ENCODE data around the gene TSC22D3. TPM values are rescaled to one million over a fixed set of nuclear protein-coding genes. Genes with fewer than 3 reads are reported as not detected.

TSC22D3 gene
- total RNA-seq, 4 donors from 2014 or later: 101 to 786 (median 475) TPM

DNA sequence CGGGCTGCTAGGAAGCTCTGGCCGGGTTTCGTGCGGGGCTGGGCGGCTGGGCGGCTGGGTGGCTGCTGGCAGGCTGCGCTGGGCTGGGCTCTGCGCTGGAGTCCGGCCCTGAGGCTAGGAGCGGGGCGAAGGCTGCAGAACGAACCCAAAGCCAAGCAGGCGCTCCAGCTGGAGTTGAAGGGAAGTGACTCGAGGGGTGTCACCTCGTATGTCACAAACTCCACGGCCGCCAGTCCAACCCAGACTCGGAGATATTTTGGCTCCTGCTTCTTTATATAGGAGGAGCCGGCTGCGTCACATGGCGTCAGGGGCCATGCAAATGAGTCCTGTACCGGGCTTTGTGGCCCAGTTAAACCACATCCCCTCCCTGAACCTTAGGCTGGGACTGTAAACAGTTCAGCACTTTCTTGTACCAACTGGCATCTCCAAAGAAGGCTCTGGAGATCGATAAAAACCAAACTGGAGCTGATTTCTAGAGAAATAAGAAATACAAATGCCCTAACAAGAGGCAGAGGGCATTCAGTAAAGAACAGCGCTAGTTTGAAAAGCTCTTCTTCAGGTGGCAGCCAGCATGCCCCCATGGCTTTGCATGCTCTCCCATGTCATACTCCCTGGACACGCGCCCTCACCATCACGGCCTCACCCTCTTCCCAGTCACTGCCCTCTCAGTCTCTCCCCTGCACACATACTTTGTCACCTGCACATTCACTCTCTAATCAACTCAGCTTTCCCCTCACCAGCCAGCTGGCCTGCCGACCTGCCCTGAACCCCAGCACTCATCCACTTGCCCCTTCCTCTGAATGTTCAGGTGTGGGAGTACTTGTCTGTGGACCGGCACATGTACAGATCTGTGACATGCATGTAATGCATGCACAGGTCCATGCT, 58.5 kb downstream of the TSC22D3 start:
- H3K36me3 ChIP-seq: no peaks in the 10 kb centered on the region
- peak overlapping the region; percentile 66 to 70 for H3K4me3 ChIP-seq
- H3K9me3 ChIP-seq: no peaks in the 10 kb centered on the region
- TF ChIP-seq POLR2A (IDR thresholded peaks at IDR 0.05): peak; percentile 93 to 97
- TF ChIP-seq, protein P1, sequence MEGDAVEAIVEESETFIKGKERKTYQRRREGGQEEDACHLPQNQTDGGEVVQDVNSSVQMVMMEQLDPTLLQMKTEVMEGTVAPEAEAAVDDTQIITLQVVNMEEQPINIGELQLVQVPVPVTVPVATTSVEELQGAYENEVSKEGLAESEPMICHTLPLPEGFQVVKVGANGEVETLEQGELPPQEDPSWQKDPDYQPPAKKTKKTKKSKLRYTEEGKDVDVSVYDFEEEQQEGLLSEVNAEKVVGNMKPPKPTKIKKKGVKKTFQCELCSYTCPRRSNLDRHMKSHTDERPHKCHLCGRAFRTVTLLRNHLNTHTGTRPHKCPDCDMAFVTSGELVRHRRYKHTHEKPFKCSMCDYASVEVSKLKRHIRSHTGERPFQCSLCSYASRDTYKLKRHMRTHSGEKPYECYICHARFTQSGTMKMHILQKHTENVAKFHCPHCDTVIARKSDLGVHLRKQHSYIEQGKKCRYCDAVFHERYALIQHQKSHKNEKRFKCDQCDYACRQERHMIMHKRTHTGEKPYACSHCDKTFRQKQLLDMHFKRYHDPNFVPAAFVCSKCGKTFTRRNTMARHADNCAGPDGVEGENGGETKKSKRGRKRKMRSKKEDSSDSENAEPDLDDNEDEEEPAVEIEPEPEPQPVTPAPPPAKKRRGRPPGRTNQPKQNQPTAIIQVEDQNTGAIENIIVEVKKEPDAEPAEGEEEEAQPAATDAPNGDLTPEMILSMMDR (IDR thresholded peaks at IDR 0.05): peak in 2 of 4 experiments; percentile 4 to 30
- peak; percentile 85 to 91 for DNase-seq
- no peaks in the 10 kb centered on the region for H3K27me3 ChIP-seq
- H3K4me1 ChIP-seq: no peaks in the 10 kb centered on the region
- peak overlapping the region; percentile 95 to 96 for H3K27ac ChIP-seq
- intact Hi-C loops (cut with DNase I; ENCODE audit: low total_unique reads): loop anchor here (2.0 to 5.0 kb wide), 2 partner anchors 40 to 60 kb away; partner anchors contain the start of genes NCBP2L and TSC22D3

DNA sequence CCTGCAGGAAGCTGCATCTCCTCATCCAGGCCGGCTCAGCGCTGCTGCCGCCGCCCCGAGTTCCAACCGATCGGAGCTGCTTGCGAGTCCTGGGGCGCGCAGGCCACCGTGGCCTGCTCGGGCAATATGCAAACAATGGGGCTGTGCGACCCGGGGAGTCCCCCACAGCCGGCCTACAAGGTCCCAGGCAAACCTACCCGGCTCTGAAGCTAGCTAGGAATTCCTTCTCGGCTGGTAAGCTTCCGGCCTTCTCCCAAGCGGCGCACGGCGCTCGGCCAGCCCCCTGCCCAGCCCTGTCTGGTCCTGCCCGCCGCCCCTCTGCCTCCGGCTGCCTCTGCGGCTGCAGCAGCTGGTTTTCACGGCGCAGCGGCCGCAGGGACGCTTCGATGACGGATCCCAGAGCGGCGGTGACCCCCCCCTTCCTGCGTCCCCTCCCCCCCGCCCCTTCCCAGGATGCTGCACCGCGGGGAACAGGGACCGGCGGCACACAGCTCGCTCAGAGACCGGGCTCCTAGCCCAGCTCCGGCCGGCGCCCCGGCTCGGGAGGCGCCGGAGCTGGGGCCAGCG, 59.4 kb downstream of the TSC22D3 start:
- Histone ChIP-seq H3K27ac (peak overlapping the region; percentile 95 to 96), H3K4me3 (peak overlapping the region; percentile 66 to 70)

GRCh38 chrX:107715331-107716117, 60.1 kb downstream of the TSC22D3 start:
- intact Hi-C loops (cut with DNase I; ENCODE audit: low total_unique reads): loop anchor here (2.0 to 5.0 kb wide), 2 partner anchors 39 to 62 kb away; partner anchors contain the start of genes NCBP2L and TSC22D3
- Histone ChIP-seq H3K4me1 (no peaks in the 10 kb centered on the region), H3K36me3 (no peaks in the 10 kb centered on the region), H3K27me3 (no peaks in the 10 kb centered on the region), H3K4me3 (peak overlapping the region; percentile 66 to 70), H3K9me3 (no peaks in the 10 kb centered on the region), H3K27ac (peak overlapping the region; percentile 95 to 96)
- TF ChIP-seq POLR2A (IDR thresholded peaks at IDR 0.05): no peak
- TF ChIP-seq, protein P1 (IDR thresholded peaks at IDR 0.05): no peak
- DNase-seq: no peak

More for the DNA sequence above, 59.4 kb downstream of the TSC22D3 start:
- intact Hi-C loops (cut with DNase I; ENCODE audit: low total_unique reads): loop anchor here (2.0 to 5.0 kb wide), 2 partner anchors 39 to 61 kb away; partner anchors contain the start of genes NCBP2L and TSC22D3
- Histone ChIP-seq H3K9me3 (no peaks in the 10 kb centered on the region), H3K36me3 (no peaks in the 10 kb centered on the region), H3K4me1 (no peaks in the 10 kb centered on the region), H3K27me3 (no peaks in the 10 kb centered on the region)
- TF ChIP-seq, protein P1 (IDR thresholded peaks at IDR 0.05): no peak
- TF ChIP-seq POLR2A (IDR thresholded peaks at IDR 0.05): no peak
- DNase-seq: peak in 1 of 2 donors; percentile 33

- Histone ChIP-seq H3K9me3 (no peaks in the 10 kb centered on the region), H3K4me3 (peak overlapping the region; percentile 66 to 70), H3K27ac (peak overlapping the region; percentile 95 to 96), H3K36me3 (no peaks in the 10 kb centered on the region), H3K27me3 (no peaks in the 10 kb centered on the region), H3K4me1 (peaks cover 0 to 5% of the 10 kb centered on the region in 2 donors)
- TF ChIP-seq, protein P1 (IDR thresholded peaks at IDR 0.05): peak in 1 of 4 experiments; percentile 17
- TF ChIP-seq POLR2A (IDR thresholded peaks at IDR 0.05): no peak
- intact Hi-C loops (cut with DNase I; ENCODE audit: low total_unique reads): no loop called here
- no peak for DNase-seq
Observed at GRCh38 chrX:107714206-107714891, 61.2 kb downstream of the TSC22D3 start.

Measured in uterus (tissue), 4 donors.